Fibroblast of pulmonary artery (primary cell): ENCODE data around the gene SOCS4.
"Not testable (repeated sequence)": the region's sequence is repeated elsewhere in the genome, so short reads cannot be mapped to it uniquely, and the experiment has no call there.

Experiments used
- DNase-seq: peaks from one replicate; pipeline ENCODE4 v3.0.0-alpha.2; 2010; ENCODE audit warnings: low read depth
- H3K4me3 ChIP-seq: replicated peaks from 2 replicates; pipeline ENCODE4 v1.5.1; 2011; ENCODE audit warnings: low read depth, mild to moderate bottlenecking, control low read depth, low read length, moderate library complexity
- CTCF ChIP-seq: IDR thresholded peaks from 2 replicates; pipeline ENCODE4 v1.5.1; 2011; ENCODE audit warnings: mild to moderate bottlenecking, control low read depth, low read length, inconsistent platforms; ENCODE audit errors: missing control alignments

The SOCS4 gene

GRCh38 chr14:55031190-55031589 is 4.2 kb downstream of the SOCS4 start:
- DNase-seq = no peak
- H3K4me3 ChIP-seq = no peak overlapping the region
- no peak for TF ChIP-seq CTCF

- not testable (repeated sequence) for DNase-seq, H3K4me3 ChIP-seq
Observed at GRCh38 chr14:55037995-55038394, 11.0 kb downstream of the SOCS4 start.

GRCh38 chr14:55038708-55039107 is 11.7 kb downstream of the SOCS4 start:
- TF ChIP-seq CTCF = no peak
- H3K4me3 ChIP-seq = no peak overlapping the region
- DNase-seq = no peak

GRCh38 chr14:55043528-55043927 is 16.5 kb downstream of the SOCS4 start:
- TF ChIP-seq CTCF = no peak
- DNase-seq = peak; percentile 11
- H3K4me3 ChIP-seq = no peak overlapping the region

- DNase-seq = no peak
- H3K4me3 ChIP-seq = no peak overlapping the region
- TF ChIP-seq CTCF = no peak
Observed at GRCh38 chr14:55045087-55045486, 18.1 kb downstream of the SOCS4 start.

GRCh38 chr14:55047301-55048053 is 20.4 kb downstream of the SOCS4 start:
- DNase-seq = no peak
- TF ChIP-seq CTCF = no peak
- no peak overlapping the region for H3K4me3 ChIP-seq

GRCh38 chr14:55048900-55049436 is 21.9 kb downstream of the SOCS4 start:
- DNase-seq = no peak
- TF ChIP-seq CTCF = no peak
- H3K4me3 ChIP-seq = no peak overlapping the region
